Thoracic aorta (tissue), 2 donors: ENCODE measurements around the gene TOM1L1. TPM values are rescaled to one million over a fixed set of nuclear protein-coding genes. Genes with fewer than 3 reads are reported as not detected.

Source experiments
- ATAC-seq: fragments of 150-250 bp; one replicate; pipeline ENCODE4 v1.8.0; 2017; ENCODE audit warnings: low read depth; ENCODE audit not compliant: insufficient number of reproducible peaks, low FRiP score
- DNase-seq: peaks from one replicate; pipeline ENCODE4 v3.0.0-alpha.2; 2020; ENCODE audit warnings: low spot score
- H3K27ac ChIP-seq, 2 donors: fragments of 200-600 bp; sonication (generic); 1 replicate in 1 of 2; 2 replicates in 1 of 2; pipeline ENCODE4 v1.5.1; 2016; ENCODE audit warnings: mild to moderate bottlenecking in 2 of 2, moderate library complexity in 2 of 2
- H3K27me3 ChIP-seq: fragments of 200-600 bp; sonication (generic); replicated peaks from 2 replicates; pipeline ENCODE4 v1.6.0; 2016; ENCODE audit warnings: mild to moderate bottlenecking; ENCODE audit not compliant: insufficient read depth
- H3K36me3 ChIP-seq: fragments of 200-600 bp; sonication (generic); one replicate; pipeline ENCODE4 v1.5.1; 2016
- H3K4me1 ChIP-seq, 2 donors: fragments of 200-600 bp; sonication (generic); 1 replicate in 1 of 2; 2 replicates in 1 of 2; pipeline versions ENCODE4 v1.5.1 to v1.6.0; 2016; ENCODE audit warnings: low read depth in 2 of 2, mild to moderate bottlenecking in 1 of 2; ENCODE audit not compliant: control insufficient read depth in 1 of 2
- H3K4me3 ChIP-seq: fragments of 200-600 bp; sonication (generic); 2 replicates; pipeline ENCODE4 v1.5.1; 2016; ENCODE audit warnings: mild to moderate bottlenecking
- H3K9me3 ChIP-seq: fragments of 200-600 bp; sonication (generic); 2 replicates; pipeline ENCODE4 v1.5.1; 2016
- CTCF ChIP-seq: fragments of 200-600 bp; sonication (generic); IDR thresholded peaks from one replicate; pipeline ENCODE4 v1.5.1; 2019; ENCODE audit warnings: antibody characterized with exemption
- total RNA-seq, 2 donors: library from RNA; depleted of rRNA; stranded (reverse); fragments of >200 nt; gene quantifications; one replicate each; pipeline versions ENCODE4 v1.1.0 to v1.2.3, GENCODE V29; 2016

TOM1L1 gene
- total RNA-seq, 2 donors from 2014 or later: 42.9 to 62.3 TPM

- H3K4me3 ChIP-seq: no peak overlapping the region
- no peaks in the 10 kb centered on the region for H3K36me3 ChIP-seq
- no peak for ATAC-seq
- no peaks in the 10 kb centered on the region for H3K9me3 ChIP-seq
- DNase-seq: no peak
- no peaks in the 10 kb centered on the region for H3K27me3 ChIP-seq
- no peaks in the 10 kb centered on the region for H3K4me1 ChIP-seq
- H3K27ac ChIP-seq: no peak overlapping the region
- TF ChIP-seq CTCF: no peak
These were observed 12.9 kb upstream of the TOM1L1 start for GRCh38 chr17:54887787-54888186.

- Histone ChIP-seq H3K27ac (no peak overlapping the region), H3K27me3 (no peaks in the 10 kb centered on the region), H3K9me3 (no peaks in the 10 kb centered on the region), H3K36me3 (no peaks in the 10 kb centered on the region), H3K4me3 (no peak overlapping the region), H3K4me1 (no peaks in the 10 kb centered on the region)
- no peak for DNase-seq
- no peak for ATAC-seq
- no peak for TF ChIP-seq CTCF
These were observed 12.4 kb upstream of the TOM1L1 start for GRCh38 chr17:54888254-54888653.

GRCh38 chr17:54888981-54889380 lies 11.7 kb upstream of the TOM1L1 start:
- Histone ChIP-seq H3K27ac (no peak overlapping the region), H3K27me3 (no peaks in the 10 kb centered on the region), H3K9me3 (no peaks in the 10 kb centered on the region), H3K4me1 (no peaks in the 10 kb centered on the region), H3K36me3 (no peaks in the 10 kb centered on the region), H3K4me3 (no peak overlapping the region)
- TF ChIP-seq CTCF: no peak
- no peak for DNase-seq
- ATAC-seq: no peak

GRCh38 chr17:54891176-54891821 lies 9.4 kb upstream of the TOM1L1 start:
- DNase-seq (no peak), ATAC-seq (no peak)
- TF ChIP-seq CTCF: peak; percentile 25
- Histone ChIP-seq H3K9me3 (no peaks in the 10 kb centered on the region), H3K4me1 (no peaks in the 10 kb centered on the region), H3K36me3 (no peaks in the 10 kb centered on the region), H3K4me3 (no peak overlapping the region), H3K27me3 (no peaks in the 10 kb centered on the region), H3K27ac (no peak overlapping the region)

- Histone ChIP-seq H3K27ac (no peak overlapping the region), H3K9me3 (no peaks in the 10 kb centered on the region), H3K27me3 (no peaks in the 10 kb centered on the region), H3K4me1 (no peaks in the 10 kb centered on the region), H3K36me3 (no peaks in the 10 kb centered on the region), H3K4me3 (no peak overlapping the region)
- TF ChIP-seq CTCF: no peak
- no peak for DNase-seq
- no peak for ATAC-seq
These were observed 8.3 kb upstream of the TOM1L1 start for GRCh38 chr17:54892360-54892759.
